ENCODE results near the gene OLFM1.
A peak's percentile ranks its signal among the peaks of the same experiment; 100 is the strongest.

Gene OLFM1

GRCh38 chr9:135131488-135131887, 44.0 kb downstream of the OLFM1 start:
- DNase-seq = no peak
- H3K27me3 Mint-ChIP-seq = peaks cover 6% of the 10 kb centered on the region
- ATAC-seq = no peak
- H3K4me1 Mint-ChIP-seq = peaks cover 2% of the 10 kb centered on the region
- no peak overlapping the region for H3K27ac Mint-ChIP-seq
- H3K36me3 Mint-ChIP-seq (ENCODE audit: low read depth) = no peaks in the 10 kb centered on the region
- H3K4me3 Mint-ChIP-seq = no peak overlapping the region
- H3K9me3 Mint-ChIP-seq = peaks cover 4% of the 10 kb centered on the region

DNA sequence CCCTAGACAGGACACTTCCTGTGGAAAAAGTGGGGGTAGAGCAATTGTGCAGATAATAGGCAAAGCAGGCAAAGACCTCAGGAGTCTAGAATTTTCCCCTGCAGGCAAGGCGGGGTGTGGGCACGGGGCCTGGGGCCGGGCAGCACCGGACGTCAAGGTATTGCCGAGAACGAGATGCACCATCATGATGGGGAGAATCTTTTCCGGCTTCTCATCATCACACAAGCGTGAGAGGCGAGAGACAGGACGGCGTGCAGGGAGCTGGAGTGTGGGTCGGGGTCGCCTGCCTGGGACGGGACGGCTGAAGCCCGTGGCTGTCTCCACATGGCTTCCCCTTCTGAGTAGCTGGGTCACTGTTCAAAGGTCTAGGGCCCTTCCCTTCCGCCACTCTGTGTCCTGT, 44.5 kb downstream of the OLFM1 start:
- H3K27ac Mint-ChIP-seq = no peak overlapping the region
- H3K9me3 Mint-ChIP-seq = peaks cover 4% of the 10 kb centered on the region
- DNase-seq (no peak), ATAC-seq (no peak)
- no peak overlapping the region for H3K4me3 Mint-ChIP-seq
- H3K27me3 Mint-ChIP-seq = peaks cover 11% of the 10 kb centered on the region
- peaks cover 2% of the 10 kb centered on the region for H3K4me1 Mint-ChIP-seq
- no peaks in the 10 kb centered on the region for H3K36me3 Mint-ChIP-seq (ENCODE audit: low read depth)

- no peak overlapping the region for H3K27ac Mint-ChIP-seq
- peaks cover 12% of the 10 kb centered on the region for H3K27me3 Mint-ChIP-seq
- H3K4me3 Mint-ChIP-seq = no peak overlapping the region
- H3K36me3 Mint-ChIP-seq (ENCODE audit: low read depth) = no peaks in the 10 kb centered on the region
- H3K9me3 Mint-ChIP-seq = peaks cover 4% of the 10 kb centered on the region
- ATAC-seq (no peak), DNase-seq (no peak)
- H3K4me1 Mint-ChIP-seq = peaks cover 2% of the 10 kb centered on the region
These were observed 47.0 kb downstream of the OLFM1 start for GRCh38 chr9:135134268-135135022.

DNA sequence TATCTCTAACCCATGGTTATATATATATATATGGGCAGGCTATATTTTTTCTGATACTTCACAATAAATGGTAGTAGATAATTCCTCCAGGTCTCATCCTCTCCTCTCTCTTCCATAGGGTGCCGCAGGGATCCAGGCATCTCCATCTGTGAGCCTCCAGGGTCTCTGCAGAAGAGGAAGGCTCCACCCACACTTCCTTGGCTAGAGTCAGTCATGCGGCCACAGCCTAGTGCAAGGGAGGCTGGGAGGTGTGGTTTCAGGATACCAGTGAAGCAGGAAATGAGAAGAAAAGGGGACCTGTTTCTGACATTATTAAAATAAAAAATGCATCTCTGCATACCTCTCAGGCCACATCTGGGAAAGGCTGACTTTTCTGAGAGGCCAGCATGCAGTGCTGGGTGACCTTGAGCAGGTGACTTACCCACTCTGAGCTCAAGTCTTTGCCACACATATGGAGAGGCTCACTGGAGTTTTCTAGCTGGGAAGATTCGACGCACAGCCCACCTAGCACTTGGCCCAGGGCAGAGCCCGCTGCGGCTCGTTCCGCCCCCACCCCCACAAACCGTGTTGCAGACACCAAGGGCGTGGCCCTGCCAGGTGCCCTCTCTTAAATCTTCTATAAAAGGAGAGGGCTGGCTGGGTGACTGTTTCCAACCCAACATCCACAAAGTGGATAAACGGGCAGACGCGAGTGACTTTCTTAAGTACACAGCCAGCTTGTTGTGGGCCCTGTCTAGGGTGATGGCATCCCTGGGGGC, 47.9 kb downstream of the OLFM1 start:
- Mint-ChIP-seq H3K27ac (no peak overlapping the region), H3K9me3 (no peaks in the 10 kb centered on the region), H3K36me3 (ENCODE audit: low read depth) (no peaks in the 10 kb centered on the region), H3K27me3 (peaks cover 11% of the 10 kb centered on the region), H3K4me1 (no peaks in the 10 kb centered on the region), H3K4me3 (no peak overlapping the region)
- ATAC-seq (no peak), DNase-seq (no peak)

- no peak for DNase-seq
- Mint-ChIP-seq H3K4me1 (no peaks in the 10 kb centered on the region), H3K9me3 (no peaks in the 10 kb centered on the region), H3K4me3 (no peak overlapping the region), H3K27ac (no peak overlapping the region), H3K27me3 (peaks cover 11% of the 10 kb centered on the region), H3K36me3 (ENCODE audit: low read depth) (no peaks in the 10 kb centered on the region)
- ATAC-seq = no peak
These were observed 48.5 kb downstream of the OLFM1 start for GRCh38 chr9:135135929-135136315.

GRCh38 chr9:135136481-135136880, 49.0 kb downstream of the OLFM1 start:
- ATAC-seq (no peak), DNase-seq (no peak)
- peaks cover 11% of the 10 kb centered on the region for H3K27me3 Mint-ChIP-seq
- H3K9me3 Mint-ChIP-seq = no peaks in the 10 kb centered on the region
- H3K4me3 Mint-ChIP-seq = no peak overlapping the region
- no peak overlapping the region for H3K27ac Mint-ChIP-seq
- H3K4me1 Mint-ChIP-seq = no peaks in the 10 kb centered on the region
- H3K36me3 Mint-ChIP-seq (ENCODE audit: low read depth) = no peaks in the 10 kb centered on the region

DNA sequence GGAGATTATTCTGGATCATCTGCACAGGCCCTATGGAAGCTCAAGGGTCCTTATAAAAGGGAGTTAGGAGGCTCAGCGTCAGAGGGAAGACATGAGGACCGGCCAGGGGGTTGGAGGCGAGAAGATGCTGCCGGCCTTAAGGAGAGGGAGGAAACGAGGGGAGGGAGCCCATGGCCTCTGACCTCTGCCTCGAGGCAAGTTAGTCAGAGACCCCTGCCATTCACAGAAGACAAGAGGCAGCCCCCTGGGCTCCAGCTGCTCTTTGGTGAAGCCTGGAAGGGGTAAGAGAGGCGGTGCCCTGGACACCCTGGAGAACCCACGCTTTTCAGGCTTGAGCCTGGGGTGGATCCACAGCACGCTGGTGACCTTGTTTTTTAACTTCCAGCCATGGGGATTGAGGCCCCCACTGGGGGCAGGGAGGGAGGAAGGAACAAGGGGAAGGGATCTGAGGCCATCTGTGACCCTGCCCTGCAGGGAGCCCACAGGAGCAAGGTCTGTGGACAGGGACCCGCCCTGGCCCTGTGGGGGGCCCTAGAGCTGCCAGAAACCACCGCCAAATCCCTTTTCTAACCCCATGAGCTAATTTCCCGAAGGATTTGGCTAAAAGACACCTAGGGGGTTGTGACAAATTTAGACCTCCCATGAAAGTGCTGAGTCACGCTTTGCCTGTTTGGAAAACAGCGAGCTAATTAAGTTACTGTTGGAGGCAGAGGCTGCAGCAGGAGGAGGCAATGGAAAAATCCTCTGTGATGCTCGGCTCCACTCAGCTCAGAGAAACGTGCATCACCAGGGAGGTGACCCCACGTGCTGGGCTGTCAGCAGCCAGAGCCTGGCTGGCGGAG, 49.7 kb downstream of the OLFM1 start:
- Mint-ChIP-seq H3K9me3 (no peaks in the 10 kb centered on the region), H3K4me1 (no peaks in the 10 kb centered on the region), H3K4me3 (no peak overlapping the region), H3K27me3 (peaks cover 11% of the 10 kb centered on the region), H3K27ac (no peak overlapping the region), H3K36me3 (ENCODE audit: low read depth) (no peaks in the 10 kb centered on the region)
- ATAC-seq (no peak), DNase-seq (no peak)

- no peaks in the 10 kb centered on the region for H3K4me1 Mint-ChIP-seq
- H3K27me3 Mint-ChIP-seq = peaks cover 9% of the 10 kb centered on the region
These were observed 50.8 kb downstream of the OLFM1 start for GRCh38 chr9:135138078-135138855.

GRCh38 chr9:135139366-135139959, 52.0 kb downstream of the OLFM1 start:
- peaks cover 11% of the 10 kb centered on the region for H3K27me3 Mint-ChIP-seq
- H3K4me1 Mint-ChIP-seq = no peaks in the 10 kb centered on the region
- DNase-seq (no peak), ATAC-seq (no peak)
- no peaks in the 10 kb centered on the region for H3K36me3 Mint-ChIP-seq (ENCODE audit: low read depth)
- no peak overlapping the region for H3K4me3 Mint-ChIP-seq
- H3K27ac Mint-ChIP-seq = no peak overlapping the region
- H3K9me3 Mint-ChIP-seq = no peaks in the 10 kb centered on the region

More at GRCh38 chr9:135138078-135138855, 50.8 kb downstream of the OLFM1 start:
- no peak overlapping the region for H3K27ac Mint-ChIP-seq
- DNase-seq (no peak), ATAC-seq (peak; percentile 35)
- H3K36me3 Mint-ChIP-seq (ENCODE audit: low read depth) = no peaks in the 10 kb centered on the region
- H3K4me3 Mint-ChIP-seq = no peak overlapping the region
- no peaks in the 10 kb centered on the region for H3K9me3 Mint-ChIP-seq

GRCh38 chr9:135141183-135141774, 53.8 kb downstream of the OLFM1 start:
- H3K27me3 Mint-ChIP-seq = peaks cover 18% of the 10 kb centered on the region
- ATAC-seq (no peak), DNase-seq (no peak)
- H3K9me3 Mint-ChIP-seq = no peaks in the 10 kb centered on the region
- no peak overlapping the region for H3K4me3 Mint-ChIP-seq
- H3K4me1 Mint-ChIP-seq = no peaks in the 10 kb centered on the region
- no peak overlapping the region for H3K27ac Mint-ChIP-seq
- H3K36me3 Mint-ChIP-seq (ENCODE audit: low read depth) = no peaks in the 10 kb centered on the region

DNA sequence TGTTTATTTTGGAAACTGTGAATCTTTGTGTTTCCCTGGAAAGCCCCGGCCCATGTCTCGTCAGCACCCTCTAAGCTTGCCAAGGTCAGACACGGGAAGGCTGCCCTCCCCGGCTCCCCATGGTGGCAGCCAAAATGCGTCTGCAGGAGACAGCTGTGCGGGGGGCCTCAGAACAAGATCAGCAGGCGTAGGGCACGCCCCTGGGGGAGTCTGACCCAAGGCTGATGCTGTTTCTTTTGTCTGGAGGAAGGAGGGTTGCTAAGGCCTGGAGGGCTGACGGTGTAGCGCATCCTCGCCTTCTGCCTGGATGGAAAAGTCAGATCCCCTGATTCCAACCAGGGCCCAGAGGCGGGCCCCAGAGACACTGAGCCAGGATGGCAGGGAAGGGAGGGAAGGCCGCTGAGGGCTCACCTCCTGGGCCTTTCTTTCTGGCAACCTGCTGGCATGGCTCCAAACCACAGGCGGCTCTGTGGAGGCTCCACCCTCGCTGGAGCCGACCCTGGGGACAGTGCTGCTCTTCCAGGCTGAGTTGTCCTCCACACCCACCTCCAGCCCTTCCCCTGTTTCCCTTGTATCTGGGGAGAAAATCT, 57.2 kb downstream of the OLFM1 start:
- Mint-ChIP-seq H3K9me3 (peaks cover 4% of the 10 kb centered on the region), H3K36me3 (ENCODE audit: low read depth) (no peaks in the 10 kb centered on the region), H3K27ac (no peak overlapping the region), H3K4me1 (no peaks in the 10 kb centered on the region), H3K27me3 (peaks cover 9% of the 10 kb centered on the region), H3K4me3 (no peak overlapping the region)
- ATAC-seq (no peak), DNase-seq (no peak)

DNA sequence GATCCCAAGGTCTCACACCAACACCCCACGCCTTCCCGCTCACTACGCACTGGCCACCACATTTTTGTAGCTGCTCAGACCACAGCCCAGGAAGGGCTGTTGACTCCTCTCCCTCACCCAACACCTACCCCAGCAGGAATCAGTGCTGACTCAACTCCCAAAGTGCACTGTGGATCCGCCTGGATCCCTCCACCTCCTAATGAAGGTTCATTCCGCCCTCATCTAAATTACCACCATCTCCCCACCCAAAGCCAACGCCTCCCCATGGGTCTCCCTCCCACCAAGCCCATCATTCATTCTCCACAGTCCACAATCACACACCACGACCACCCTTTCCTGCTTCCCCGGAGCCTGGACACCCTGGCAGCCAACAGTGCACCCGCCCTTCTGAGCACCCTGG, 57.8 kb downstream of the OLFM1 start:
- DNase-seq (no peak), ATAC-seq (no peak)
- Mint-ChIP-seq H3K4me1 (no peaks in the 10 kb centered on the region), H3K36me3 (ENCODE audit: low read depth) (no peaks in the 10 kb centered on the region), H3K4me3 (no peak overlapping the region), H3K27me3 (peaks cover 9% of the 10 kb centered on the region), H3K27ac (no peak overlapping the region), H3K9me3 (peaks cover 6% of the 10 kb centered on the region)

DNA sequence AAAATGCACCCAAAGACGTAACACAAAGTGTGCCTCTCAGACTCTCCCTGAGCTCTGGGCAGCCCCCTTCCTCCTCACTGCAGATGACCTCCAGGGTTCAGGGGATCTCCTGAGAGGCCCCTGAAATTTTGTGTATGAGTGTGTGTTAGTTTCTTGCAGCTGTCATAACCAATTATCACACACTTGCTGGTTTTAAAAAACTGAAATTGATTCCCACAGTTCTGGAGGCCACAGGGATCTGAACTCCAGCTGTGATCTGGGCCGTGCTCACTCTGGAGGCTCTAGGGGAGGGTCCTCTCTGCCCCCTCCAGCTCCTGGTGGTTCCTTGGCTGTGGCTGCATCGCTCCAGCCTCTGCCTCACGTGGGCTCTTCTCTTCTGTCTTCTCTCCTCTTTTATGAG, 58.8 kb downstream of the OLFM1 start:
- H3K4me3 Mint-ChIP-seq = no peak overlapping the region
- H3K36me3 Mint-ChIP-seq (ENCODE audit: low read depth) = no peaks in the 10 kb centered on the region
- no peak overlapping the region for H3K27ac Mint-ChIP-seq
- ATAC-seq (no peak), DNase-seq (no peak)
- peaks cover 9% of the 10 kb centered on the region for H3K27me3 Mint-ChIP-seq
- H3K9me3 Mint-ChIP-seq = peaks cover 6% of the 10 kb centered on the region
- no peaks in the 10 kb centered on the region for H3K4me1 Mint-ChIP-seq
